Measurements from ENCODE around the gene CP. TPM values are rescaled to one million over a fixed set of nuclear protein-coding genes. Genes with fewer than 3 reads are reported as not detected.
"Not testable (repeated sequence)": the region's sequence is repeated elsewhere in the genome, so short reads cannot be mapped to it uniquely, and the experiment has no call there.

Gene CP
- total RNA-seq, 2 experiments from 2014 or later: not detected

GRCh38 chr3:149224736-149225594, 3.3 kb upstream of the CP start:
- Mint-ChIP-seq H3K9me3 (peaks cover 2% of the 10 kb centered on the region), H3K27ac (peak overlapping the region; percentile 92), H3K27me3 (peaks cover 2% of the 10 kb centered on the region), H3K4me1 (ENCODE audit: low read depth) (peaks cover 25% of the 10 kb centered on the region), H3K4me3 (peak overlapping the region; percentile 80), H3K36me3 (ENCODE audit: low read depth) (peaks cover 2% of the 10 kb centered on the region)
- ChIA-PET POLR2A (no interaction called here), CTCF (interaction anchor here (0.6 to 1.8 kb wide), 2 partner anchors 47 to 104 kb away, joined by 3 to 5 read pairs; no protein-coding TSS in a partner anchor)
- ATAC-seq: peak; percentile 91
- TF ChIP-seq, protein P1, sequence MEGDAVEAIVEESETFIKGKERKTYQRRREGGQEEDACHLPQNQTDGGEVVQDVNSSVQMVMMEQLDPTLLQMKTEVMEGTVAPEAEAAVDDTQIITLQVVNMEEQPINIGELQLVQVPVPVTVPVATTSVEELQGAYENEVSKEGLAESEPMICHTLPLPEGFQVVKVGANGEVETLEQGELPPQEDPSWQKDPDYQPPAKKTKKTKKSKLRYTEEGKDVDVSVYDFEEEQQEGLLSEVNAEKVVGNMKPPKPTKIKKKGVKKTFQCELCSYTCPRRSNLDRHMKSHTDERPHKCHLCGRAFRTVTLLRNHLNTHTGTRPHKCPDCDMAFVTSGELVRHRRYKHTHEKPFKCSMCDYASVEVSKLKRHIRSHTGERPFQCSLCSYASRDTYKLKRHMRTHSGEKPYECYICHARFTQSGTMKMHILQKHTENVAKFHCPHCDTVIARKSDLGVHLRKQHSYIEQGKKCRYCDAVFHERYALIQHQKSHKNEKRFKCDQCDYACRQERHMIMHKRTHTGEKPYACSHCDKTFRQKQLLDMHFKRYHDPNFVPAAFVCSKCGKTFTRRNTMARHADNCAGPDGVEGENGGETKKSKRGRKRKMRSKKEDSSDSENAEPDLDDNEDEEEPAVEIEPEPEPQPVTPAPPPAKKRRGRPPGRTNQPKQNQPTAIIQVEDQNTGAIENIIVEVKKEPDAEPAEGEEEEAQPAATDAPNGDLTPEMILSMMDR (IDR thresholded peaks at IDR 0.05): no peak
- DNase-seq: peak; percentile 47
- intact Hi-C loops (cut with micrococcal nuclease): loop anchor here (5.0 kb wide), 1 partner anchor 47 kb away; no protein-coding TSS in a partner anchor

DNA sequence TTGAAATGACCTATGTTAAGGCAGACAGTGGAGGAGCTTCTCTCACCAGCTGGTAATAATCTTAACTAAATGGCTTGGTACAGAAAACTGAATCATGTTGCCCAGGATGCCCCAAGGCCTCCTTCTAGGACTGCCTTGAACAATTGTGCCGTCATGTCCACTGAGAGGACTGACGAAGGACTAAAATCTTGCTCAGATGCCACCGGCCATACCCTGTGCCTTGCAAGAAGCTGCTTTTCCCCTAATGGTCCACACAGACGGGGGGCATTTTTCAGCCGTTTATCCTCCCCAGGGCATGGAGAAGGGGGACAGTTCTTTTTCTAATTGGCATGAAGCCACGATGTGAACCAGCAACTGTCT, 1.8 kb upstream of the CP start:
- ChIA-PET CTCF (interaction anchor here (1.8 kb wide), 1 partner anchor 103 kb away, joined by 5 read pairs; no protein-coding TSS in a partner anchor), POLR2A (no interaction called here)
- H3K27me3 Mint-ChIP-seq: peaks cover 2% of the 10 kb centered on the region
- ATAC-seq: no peak
- no peak for DNase-seq
- H3K36me3 Mint-ChIP-seq (ENCODE audit: low read depth): peaks cover 2% of the 10 kb centered on the region
- intact Hi-C loops (cut with micrococcal nuclease): no loop called here
- H3K27ac Mint-ChIP-seq: no peak overlapping the region
- TF ChIP-seq, protein P1 (IDR thresholded peaks at IDR 0.05): no peak
- H3K4me3 Mint-ChIP-seq: no peak overlapping the region
- H3K4me1 Mint-ChIP-seq (ENCODE audit: low read depth): peaks cover 25% of the 10 kb centered on the region
- H3K9me3 Mint-ChIP-seq: peaks cover 2% of the 10 kb centered on the region

DNA sequence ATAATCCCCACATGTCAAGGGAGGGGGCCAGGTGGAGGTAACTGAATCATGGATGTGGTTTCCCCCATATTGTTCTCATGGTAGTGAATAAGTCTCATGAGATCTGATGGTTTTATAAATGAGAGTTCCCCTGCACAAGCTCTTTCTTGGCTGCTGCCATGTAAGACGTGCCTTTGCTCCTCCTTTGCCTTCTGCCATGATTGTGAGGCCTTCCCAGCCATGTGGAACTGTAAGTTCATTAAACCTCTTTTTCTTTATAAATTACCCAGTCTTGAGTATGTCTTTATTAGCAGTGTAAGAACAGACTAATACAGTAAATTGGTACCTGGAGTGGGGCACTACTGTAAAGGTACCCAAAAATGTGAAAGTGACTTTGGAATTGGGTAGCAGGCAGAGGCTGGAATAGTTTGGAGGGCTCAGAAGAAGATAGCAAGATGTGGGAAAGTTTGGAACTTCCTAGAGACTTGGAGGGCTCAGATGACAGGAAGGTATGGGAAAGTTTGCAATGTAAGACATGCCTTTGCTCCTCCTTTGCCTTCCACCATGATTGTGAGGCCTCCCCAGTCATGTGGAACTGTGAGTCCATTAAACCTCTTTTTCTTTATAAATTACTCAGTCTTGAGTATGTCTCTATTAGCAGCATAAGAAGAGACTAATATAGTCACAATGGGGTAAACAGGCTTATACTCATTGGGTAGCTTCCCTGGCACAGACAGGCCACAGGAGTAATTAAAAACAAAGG, 2.1 kb downstream of the CP start:
- H3K27me3 Mint-ChIP-seq; POLR2A ChIA-PET; intact Hi-C loops (cut with micrococcal nuclease); H3K36me3 Mint-ChIP-seq (ENCODE audit: low read depth); H3K27ac Mint-ChIP-seq; ATAC-seq; H3K4me3 Mint-ChIP-seq; H3K9me3 Mint-ChIP-seq; DNase-seq: not testable (repeated sequence)
- CTCF ChIA-PET: interaction anchor here (0.8 kb wide), 1 partner anchor 13 kb away, joined by 3 read pairs; no protein-coding TSS in a partner anchor
- H3K4me1 Mint-ChIP-seq (ENCODE audit: low read depth): peaks cover 10% of the 10 kb centered on the region

DNA sequence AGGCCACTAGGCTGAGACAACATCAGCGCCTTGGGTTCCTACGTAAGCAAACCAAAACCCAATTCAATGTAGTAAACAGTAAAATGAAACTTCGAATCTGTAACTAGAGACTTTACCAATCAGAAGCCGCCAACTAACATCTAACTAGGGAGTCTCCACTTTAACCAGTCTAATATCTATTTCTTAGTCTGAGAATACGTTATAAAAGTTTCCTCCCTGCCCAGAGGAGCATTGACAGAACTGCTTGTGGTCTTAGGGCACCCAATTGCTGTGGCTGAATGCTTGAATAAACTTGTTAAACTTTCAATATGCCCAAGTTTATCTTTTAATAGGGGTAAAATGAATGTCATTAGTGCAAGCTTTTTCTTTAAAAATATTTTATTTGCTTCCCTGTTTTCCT, 4.3 kb downstream of the CP start:
- H3K27ac Mint-ChIP-seq: no peak overlapping the region
- no peaks in the 10 kb centered on the region for H3K27me3 Mint-ChIP-seq
- TF ChIP-seq, protein P1 (IDR thresholded peaks at IDR 0.05): no peak
- ChIA-PET CTCF (no interaction called here), POLR2A (no interaction called here)
- H3K4me1 Mint-ChIP-seq (ENCODE audit: low read depth): no peaks in the 10 kb centered on the region
- DNase-seq (no peak), ATAC-seq (no peak)
- no peak overlapping the region for H3K4me3 Mint-ChIP-seq
- H3K9me3 Mint-ChIP-seq: no peaks in the 10 kb centered on the region
- intact Hi-C loops (cut with micrococcal nuclease): no loop called here
- no peaks in the 10 kb centered on the region for H3K36me3 Mint-ChIP-seq (ENCODE audit: low read depth)

GRCh38 chr3:149216193-149216869, 5.3 kb downstream of the CP start:
- Mint-ChIP-seq H3K27me3 (no peaks in the 10 kb centered on the region), H3K9me3 (no peaks in the 10 kb centered on the region), H3K36me3 (ENCODE audit: low read depth) (no peaks in the 10 kb centered on the region), H3K27ac (no peak overlapping the region), H3K4me1 (ENCODE audit: low read depth) (no peaks in the 10 kb centered on the region), H3K4me3 (no peak overlapping the region)
- ChIA-PET POLR2A (no interaction called here), CTCF (interaction anchor here (1.2 kb wide), 1 partner anchor 16 kb away, joined by 3 read pairs; no protein-coding TSS in a partner anchor)
- no peak for ATAC-seq
- intact Hi-C loops (cut with micrococcal nuclease): no loop called here
- TF ChIP-seq, protein P1 (IDR thresholded peaks at IDR 0.05): no peak
- DNase-seq: no peak
